HG03196 (cell line): ENCODE measurements around the gene SH3BGRL.

Source experiments
- ATAC-seq: cut with Tn5 transposase; IDR thresholded peaks from one replicate; pipeline ENCODE4 v1.9.1; 2021; ENCODE audit not compliant: unreplicated experiment

The SH3BGRL gene

GRCh38 chrX:81201671-81202455 is at the start of gene SH3BGRL, which contains the start of gene HMGN5:
SH3BGRL (plus strand) TSS chrX:81202102; CDS start chrX:81202201, 99 bp downstream.
HMGN5 (minus strand) TSS chrX:81201913; CDS start chrX:81121549, 80,364 bp downstream.
- ATAC-seq = peak; percentile 98

- ATAC-seq = no peak
These were observed 33.5 kb upstream of the SH3BGRL start for GRCh38 chrX:81168391-81168790.

GRCh38 chrX:81174286-81174685 is 27.6 kb upstream of the SH3BGRL start:
- ATAC-seq = no peak

- ATAC-seq = no peak
These were observed 6.6 kb upstream of the SH3BGRL start for GRCh38 chrX:81195259-81195658.

- peak; percentile 68 for ATAC-seq
These were observed 6.2 kb upstream of the SH3BGRL start for GRCh38 chrX:81195712-81196111.

- no peak for ATAC-seq
These were observed 831 bp upstream of the SH3BGRL start for GRCh38 chrX:81201071-81201470.

GRCh38 chrX:81202456-81202819 is 536 bp downstream of the SH3BGRL start:
- ATAC-seq = no peak

- no peak for ATAC-seq
These were observed 1.0 kb downstream of the SH3BGRL start for GRCh38 chrX:81202943-81203342.

GRCh38 chrX:81205551-81205950 is 3.6 kb downstream of the SH3BGRL start:
- no peak for ATAC-seq

- ATAC-seq = no peak
These were observed 4.6 kb downstream of the SH3BGRL start for GRCh38 chrX:81206476-81206875.

- no peak for ATAC-seq
These were observed 7.0 kb downstream of the SH3BGRL start for GRCh38 chrX:81208916-81209315.

GRCh38 chrX:81215685-81216084 is 13.8 kb downstream of the SH3BGRL start:
- no peak for ATAC-seq

GRCh38 chrX:81229229-81229628 is 27.3 kb downstream of the SH3BGRL start:
- no peak for ATAC-seq

GRCh38 chrX:81229901-81230300 is 28.0 kb downstream of the SH3BGRL start:
- ATAC-seq = no peak

GRCh38 chrX:81231476-81231875 is 29.6 kb downstream of the SH3BGRL start:
- no peak for ATAC-seq

GRCh38 chrX:81232218-81232617 is 30.3 kb downstream of the SH3BGRL start:
- ATAC-seq = no peak

GRCh38 chrX:81237516-81237915 is 35.6 kb downstream of the SH3BGRL start:
- ATAC-seq = no peak

GRCh38 chrX:81238166-81238565 is 36.3 kb downstream of the SH3BGRL start:
- no peak for ATAC-seq

GRCh38 chrX:81240701-81241331 is 38.9 kb downstream of the SH3BGRL start:
- no peak for ATAC-seq

- ATAC-seq = no peak
These were observed 39.9 kb downstream of the SH3BGRL start for GRCh38 chrX:81241753-81242152.

- no peak for ATAC-seq
These were observed 54.0 kb downstream of the SH3BGRL start for GRCh38 chrX:81255876-81256275.

GRCh38 chrX:81257817-81258216 is 55.9 kb downstream of the SH3BGRL start:
- ATAC-seq = no peak
